ENCODE data around the gene HAVCR1.

- TF ChIP-seq, protein P1, sequence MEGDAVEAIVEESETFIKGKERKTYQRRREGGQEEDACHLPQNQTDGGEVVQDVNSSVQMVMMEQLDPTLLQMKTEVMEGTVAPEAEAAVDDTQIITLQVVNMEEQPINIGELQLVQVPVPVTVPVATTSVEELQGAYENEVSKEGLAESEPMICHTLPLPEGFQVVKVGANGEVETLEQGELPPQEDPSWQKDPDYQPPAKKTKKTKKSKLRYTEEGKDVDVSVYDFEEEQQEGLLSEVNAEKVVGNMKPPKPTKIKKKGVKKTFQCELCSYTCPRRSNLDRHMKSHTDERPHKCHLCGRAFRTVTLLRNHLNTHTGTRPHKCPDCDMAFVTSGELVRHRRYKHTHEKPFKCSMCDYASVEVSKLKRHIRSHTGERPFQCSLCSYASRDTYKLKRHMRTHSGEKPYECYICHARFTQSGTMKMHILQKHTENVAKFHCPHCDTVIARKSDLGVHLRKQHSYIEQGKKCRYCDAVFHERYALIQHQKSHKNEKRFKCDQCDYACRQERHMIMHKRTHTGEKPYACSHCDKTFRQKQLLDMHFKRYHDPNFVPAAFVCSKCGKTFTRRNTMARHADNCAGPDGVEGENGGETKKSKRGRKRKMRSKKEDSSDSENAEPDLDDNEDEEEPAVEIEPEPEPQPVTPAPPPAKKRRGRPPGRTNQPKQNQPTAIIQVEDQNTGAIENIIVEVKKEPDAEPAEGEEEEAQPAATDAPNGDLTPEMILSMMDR (IDR thresholded peaks at IDR 0.05) = no peak
- no peak for TF ChIP-seq POLR2A (IDR thresholded peaks at IDR 0.05)
Measured at GRCh38 chr5:157047898-157048297, 11.0 kb downstream of the HAVCR1 start.
